T-helper 2 cell treated with Interferon-gamma antibody and Interleukin-4, amounts not matched to agents 5 μg/mL and 100 μg/mL, for 36 hours (primary cell): Measurements from ENCODE around the gene DTD1.

ENCODE experiments used
- DNase-seq: peaks from one replicate; pipeline ENCODE4 v3.0.0; 2021; ENCODE audit warnings: low spot score
- H3K27ac Mint-ChIP-seq: one replicate; pipeline ENCODE4 v1.8.0; 2021; ENCODE audit warnings: mild to moderate bottlenecking, mixed read lengths
- H3K27me3 Mint-ChIP-seq: one replicate; pipeline ENCODE4 v1.8.0; 2021; ENCODE audit warnings: low read depth, mixed read lengths
- H3K36me3 Mint-ChIP-seq: one replicate; pipeline ENCODE4 v1.8.0; 2021; ENCODE audit warnings: low read depth, mixed read lengths
- H3K4me1 Mint-ChIP-seq: one replicate; pipeline ENCODE4 v1.8.0; 2021; ENCODE audit warnings: low read depth, mixed read lengths
- H3K4me3 Mint-ChIP-seq: one replicate; pipeline ENCODE4 v1.8.0; 2022; ENCODE audit warnings: mild to moderate bottlenecking, moderate library complexity, mixed read lengths
- H3K9me3 Mint-ChIP-seq: one replicate; pipeline ENCODE4 v1.8.0; 2021; ENCODE audit warnings: mixed read lengths

DTD1 gene, protein sequence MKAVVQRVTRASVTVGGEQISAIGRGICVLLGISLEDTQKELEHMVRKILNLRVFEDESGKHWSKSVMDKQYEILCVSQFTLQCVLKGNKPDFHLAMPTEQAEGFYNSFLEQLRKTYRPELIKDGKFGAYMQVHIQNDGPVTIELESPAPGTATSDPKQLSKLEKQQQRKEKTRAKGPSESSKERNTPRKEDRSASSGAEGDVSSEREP

DNA sequence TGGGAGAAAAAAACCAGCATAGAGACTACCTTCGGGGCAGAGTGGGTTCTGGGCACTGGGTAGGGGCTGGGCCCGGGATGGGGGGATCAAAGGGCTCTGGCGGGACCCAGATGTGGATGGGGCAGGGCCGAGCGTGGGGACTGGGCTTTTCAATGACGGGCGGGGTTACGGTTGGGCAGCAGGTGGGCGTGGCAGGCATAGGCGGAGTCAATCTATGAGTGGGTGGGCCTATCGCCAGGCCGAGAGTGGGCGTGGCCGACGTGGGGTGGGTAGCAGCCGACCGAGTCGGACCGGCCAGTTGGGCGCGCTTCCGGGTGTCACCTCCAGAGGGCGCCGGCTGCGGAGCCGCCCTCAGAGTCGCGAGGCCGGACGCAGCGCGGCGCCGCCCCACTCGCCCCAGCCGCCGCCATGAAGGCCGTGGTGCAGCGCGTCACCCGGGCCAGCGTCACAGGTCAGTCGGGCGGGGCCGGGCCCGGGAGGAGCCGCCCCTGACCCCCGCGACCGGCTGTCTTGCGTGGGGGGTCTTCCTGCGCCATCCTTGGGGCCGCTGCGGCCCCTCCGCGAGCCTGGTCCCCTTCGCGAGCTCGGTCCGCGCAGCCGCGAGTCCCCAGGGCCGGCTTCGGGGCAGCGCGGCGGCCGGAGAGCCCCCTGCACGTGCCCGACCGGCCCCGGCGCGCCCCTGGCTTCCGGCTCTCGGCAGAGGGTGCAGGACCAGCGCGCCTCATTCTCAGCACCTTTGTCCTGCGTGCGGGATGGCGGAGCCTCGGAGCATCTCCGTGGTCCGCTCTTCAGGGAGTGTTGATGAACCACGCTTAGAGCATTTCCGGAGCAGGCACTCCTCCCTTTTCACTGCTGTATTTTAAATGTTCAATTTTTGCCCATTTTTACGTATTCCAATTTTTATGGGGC is at the start of gene DTD1:
Gene DTD1 (plus strand): TSS at position 390 of the 909 bp plus-strand sequence. CDS start 19 bp downstream, at position 409.
- Mint-ChIP-seq H3K27me3 (peaks cover 9% of the 10 kb centered on the region), H3K36me3 (no peaks in the 10 kb centered on the region), H3K9me3 (no peaks in the 10 kb centered on the region), H3K4me3 (peak within 1 kb of the TSS; percentile 90), H3K27ac (peak within 1 kb of the TSS; percentile 85), H3K4me1 (peaks cover 16% of the 10 kb centered on the region)
- DNase-seq: peak; percentile 92

DNA sequence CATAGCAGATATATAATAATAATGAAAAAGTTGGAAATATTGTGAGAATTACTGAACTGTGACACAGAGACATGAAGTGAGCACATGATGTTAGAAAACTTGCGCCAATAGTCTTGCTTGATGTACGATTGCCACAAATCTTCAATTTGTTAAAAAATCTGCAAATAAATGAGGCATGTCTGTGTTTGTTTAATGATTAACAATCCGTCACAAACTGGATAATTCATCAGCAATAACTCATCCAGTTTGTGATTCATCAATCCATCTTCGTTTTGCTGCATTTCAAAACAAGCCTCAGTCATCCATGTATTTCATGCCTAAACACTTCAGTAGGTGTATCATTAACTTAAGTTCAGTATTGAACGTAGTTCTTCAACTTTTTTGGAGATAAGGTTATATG is 46.1 kb upstream of the DTD1 start:
- DNase-seq: no peak
- no peaks in the 10 kb centered on the region for H3K27me3 Mint-ChIP-seq
- peaks cover 2% of the 10 kb centered on the region for H3K9me3 Mint-ChIP-seq
- H3K27ac Mint-ChIP-seq: no peak overlapping the region
- H3K36me3 Mint-ChIP-seq: peaks cover 61% of the 10 kb centered on the region
- H3K4me3 Mint-ChIP-seq: no peak overlapping the region
- peaks cover 5% of the 10 kb centered on the region for H3K4me1 Mint-ChIP-seq

DNA sequence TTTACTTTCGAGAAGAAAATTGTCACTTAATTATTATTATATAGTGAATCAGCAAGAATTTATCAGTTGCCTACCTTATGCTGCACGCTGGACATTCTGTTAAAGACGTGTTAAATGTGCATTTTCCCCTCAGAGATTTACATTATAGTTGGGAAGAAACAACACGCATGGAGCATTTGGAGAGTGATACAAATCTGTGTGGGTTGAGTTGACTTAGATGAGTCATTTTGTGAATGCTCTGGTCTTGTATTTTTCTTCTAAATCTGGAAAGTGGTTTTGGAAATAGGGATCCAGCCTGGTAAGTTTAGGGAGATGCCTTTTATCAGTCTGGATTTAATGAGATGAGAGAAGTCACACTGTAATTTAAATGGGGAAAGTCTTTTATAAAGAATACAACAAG is 44.6 kb upstream of the DTD1 start:
- no peak for DNase-seq
- H3K27ac Mint-ChIP-seq: no peak overlapping the region
- H3K4me1 Mint-ChIP-seq: peaks cover 5% of the 10 kb centered on the region
- H3K4me3 Mint-ChIP-seq: no peak overlapping the region
- no peaks in the 10 kb centered on the region for H3K27me3 Mint-ChIP-seq
- peaks cover 54% of the 10 kb centered on the region for H3K36me3 Mint-ChIP-seq
- H3K9me3 Mint-ChIP-seq: no peaks in the 10 kb centered on the region

DNA sequence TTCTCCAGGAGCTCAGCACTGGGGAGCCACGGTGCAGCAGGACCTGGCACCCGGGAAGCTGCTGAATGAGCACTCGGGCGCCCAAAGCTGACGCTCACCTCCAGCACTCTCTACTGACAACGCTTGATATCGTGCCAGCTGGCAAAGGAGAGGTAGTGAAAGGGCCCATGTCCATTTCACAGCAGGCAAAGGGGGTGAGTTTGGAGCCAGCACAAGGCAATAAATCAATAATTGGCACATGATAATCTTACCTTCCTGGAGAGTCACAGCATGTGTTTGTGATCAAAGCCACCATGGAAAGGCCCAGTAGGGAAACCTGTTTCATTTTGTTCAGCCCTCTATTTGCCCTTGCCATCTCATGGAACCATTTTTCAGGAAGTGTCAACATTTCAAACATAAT is 43.9 kb upstream of the DTD1 start:
- Mint-ChIP-seq H3K27me3 (no peaks in the 10 kb centered on the region), H3K4me3 (no peak overlapping the region), H3K36me3 (peaks cover 52% of the 10 kb centered on the region), H3K27ac (no peak overlapping the region), H3K9me3 (no peaks in the 10 kb centered on the region), H3K4me1 (peaks cover 5% of the 10 kb centered on the region)
- no peak for DNase-seq

DNA sequence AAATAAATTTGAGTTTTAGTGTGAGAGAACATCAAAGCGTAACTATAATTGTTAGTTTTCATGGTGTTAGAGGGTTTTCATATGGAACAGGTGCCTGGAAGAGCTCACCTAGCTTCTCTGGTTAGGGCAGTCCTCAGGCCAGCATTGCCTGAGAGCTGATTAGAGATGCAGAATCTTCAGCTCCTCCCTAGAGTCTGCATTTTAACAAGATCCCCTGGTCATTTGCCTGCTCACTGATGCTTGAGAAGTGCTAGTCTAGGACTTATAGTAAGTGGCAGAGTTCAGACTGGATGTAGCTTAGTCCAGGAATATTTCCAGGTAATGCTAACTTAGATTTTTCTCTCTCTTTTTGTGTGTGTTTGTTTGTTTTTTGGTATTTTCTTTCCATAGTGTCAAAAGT is 42.3 kb upstream of the DTD1 start:
- Mint-ChIP-seq H3K9me3 (no peaks in the 10 kb centered on the region), H3K27me3 (no peaks in the 10 kb centered on the region), H3K4me1 (peaks cover 5% of the 10 kb centered on the region), H3K27ac (no peak overlapping the region), H3K4me3 (no peak overlapping the region), H3K36me3 (peaks cover 48% of the 10 kb centered on the region)
- no peak for DNase-seq

DNA sequence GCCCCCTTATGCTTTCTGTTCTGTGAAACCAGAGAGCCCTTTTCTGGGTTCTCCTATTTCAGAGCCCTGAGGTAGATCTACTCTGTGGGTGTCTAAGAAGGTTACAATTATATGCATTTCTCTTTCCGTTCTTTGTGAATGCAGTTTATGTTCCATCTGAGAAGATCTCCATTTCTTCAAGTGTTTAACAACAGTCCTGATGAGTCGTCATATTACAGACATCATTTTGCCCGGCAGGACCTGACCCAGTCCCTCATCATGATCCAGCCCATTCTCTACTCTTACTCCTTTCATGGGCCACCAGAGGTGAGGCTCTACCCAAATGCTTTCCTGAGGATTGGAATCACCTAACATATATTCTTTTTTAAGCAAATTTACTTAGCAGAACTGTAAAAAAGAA is 39.4 kb upstream of the DTD1 start:
- no peak overlapping the region for H3K27ac Mint-ChIP-seq
- peaks cover 42% of the 10 kb centered on the region for H3K36me3 Mint-ChIP-seq
- no peak for DNase-seq
- H3K4me3 Mint-ChIP-seq: no peak overlapping the region
- no peaks in the 10 kb centered on the region for H3K27me3 Mint-ChIP-seq
- H3K9me3 Mint-ChIP-seq: no peaks in the 10 kb centered on the region
- no peaks in the 10 kb centered on the region for H3K4me1 Mint-ChIP-seq

DNA sequence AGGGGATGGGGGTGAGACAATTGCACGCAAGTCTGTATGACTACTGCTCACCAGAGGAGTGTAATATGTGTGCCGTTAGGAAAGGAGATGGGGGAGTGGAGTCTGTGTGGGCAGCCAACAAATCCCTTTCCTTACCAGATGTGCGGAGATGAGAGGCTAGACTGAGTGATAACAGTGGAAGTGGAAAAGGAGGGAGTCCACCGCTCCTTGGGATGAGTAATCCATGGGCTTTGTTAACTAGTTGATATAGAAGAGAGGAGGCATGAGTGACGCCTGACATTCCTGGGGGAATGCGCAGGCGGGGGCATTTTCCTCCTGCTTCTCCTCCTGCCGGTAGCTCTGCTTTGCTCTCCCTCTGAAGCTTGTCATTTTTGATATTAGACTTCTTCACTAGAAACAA is 34.1 kb upstream of the DTD1 start:
- H3K27ac Mint-ChIP-seq: no peak overlapping the region
- H3K4me3 Mint-ChIP-seq: no peak overlapping the region
- no peaks in the 10 kb centered on the region for H3K4me1 Mint-ChIP-seq
- H3K36me3 Mint-ChIP-seq: peaks cover 53% of the 10 kb centered on the region
- H3K9me3 Mint-ChIP-seq: no peaks in the 10 kb centered on the region
- no peaks in the 10 kb centered on the region for H3K27me3 Mint-ChIP-seq
- DNase-seq: no peak

DNA sequence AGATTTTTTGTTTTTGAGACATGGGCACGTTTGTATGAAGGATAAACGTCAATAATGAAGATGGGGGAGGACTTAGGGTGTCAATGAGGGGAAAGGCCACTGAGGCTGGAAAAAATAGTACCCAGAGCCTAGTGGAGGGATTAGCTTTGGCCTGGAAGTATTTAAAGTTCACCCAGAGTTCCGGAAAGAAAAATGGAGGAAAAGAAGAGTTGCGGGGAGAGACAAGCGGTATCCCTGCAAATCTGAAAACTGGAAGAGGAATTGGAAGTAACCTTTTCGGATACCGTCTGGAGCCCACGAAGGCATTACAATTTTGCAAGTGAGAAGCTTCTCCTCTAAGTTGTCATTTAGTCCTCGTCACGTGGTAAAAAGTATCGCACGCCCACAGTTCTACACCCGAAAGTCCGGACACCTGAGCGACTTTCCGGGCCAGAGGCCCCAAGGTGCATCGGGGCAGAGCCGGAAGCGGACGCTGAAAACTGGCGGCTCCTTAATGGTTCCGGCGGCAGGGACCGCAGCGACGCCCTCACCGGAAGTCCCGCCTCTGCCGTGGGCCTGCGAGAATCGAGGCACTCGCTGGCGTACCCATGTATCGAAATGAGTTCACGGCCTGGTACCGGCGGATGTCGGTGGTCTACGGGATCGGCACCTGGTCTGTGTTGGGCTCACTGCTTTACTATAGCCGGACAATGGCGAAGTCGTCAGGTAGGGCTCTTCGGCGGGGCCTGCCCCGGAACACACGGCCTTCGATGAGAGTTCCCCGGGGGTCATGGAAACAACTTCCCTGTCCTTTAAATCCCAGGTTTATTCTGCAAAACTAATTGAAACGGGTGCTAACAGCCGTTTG is 20.7 kb upstream of the DTD1 start, which contains the start of gene SMIM26:
Gene SMIM26 (plus strand): TSS at position 541 of the 847 bp plus-strand sequence. CDS start 47 bp downstream, at position 588.
- Mint-ChIP-seq H3K4me1 (peaks cover 10% of the 10 kb centered on the region), H3K36me3 (peaks cover 23% of the 10 kb centered on the region), H3K9me3 (no peaks in the 10 kb centered on the region), H3K27me3 (no peaks in the 10 kb centered on the region), H3K27ac (peak within 1 kb of the TSS; percentile 91), H3K4me3 (peak within 1 kb of the TSS; percentile 87)
- peak; percentile 93 for DNase-seq

DNA sequence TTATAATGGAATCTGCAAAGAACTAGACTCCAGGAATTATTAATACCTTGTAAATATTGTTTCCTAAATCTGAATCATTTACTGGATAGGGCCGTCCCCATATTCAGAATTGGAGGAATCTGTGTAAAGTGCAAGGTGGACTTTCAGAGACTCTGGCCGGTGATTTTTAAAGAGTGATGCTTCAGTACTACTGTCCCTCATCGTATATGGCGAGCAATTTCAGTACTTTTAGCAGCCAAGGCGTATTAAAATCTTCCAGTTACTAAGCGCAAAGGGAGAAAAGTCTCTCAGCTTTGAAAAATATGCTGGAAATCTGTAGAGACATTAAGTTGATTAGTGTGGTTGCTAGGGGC is 20.1 kb upstream of the DTD1 start:
- no peaks in the 10 kb centered on the region for H3K9me3 Mint-ChIP-seq
- DNase-seq: no peak
- peak overlapping the region; percentile 87 for H3K4me3 Mint-ChIP-seq
- H3K4me1 Mint-ChIP-seq: peaks cover 12% of the 10 kb centered on the region
- no peaks in the 10 kb centered on the region for H3K27me3 Mint-ChIP-seq
- H3K36me3 Mint-ChIP-seq: peaks cover 22% of the 10 kb centered on the region
- peak overlapping the region; percentile 91 for H3K27ac Mint-ChIP-seq

DNA sequence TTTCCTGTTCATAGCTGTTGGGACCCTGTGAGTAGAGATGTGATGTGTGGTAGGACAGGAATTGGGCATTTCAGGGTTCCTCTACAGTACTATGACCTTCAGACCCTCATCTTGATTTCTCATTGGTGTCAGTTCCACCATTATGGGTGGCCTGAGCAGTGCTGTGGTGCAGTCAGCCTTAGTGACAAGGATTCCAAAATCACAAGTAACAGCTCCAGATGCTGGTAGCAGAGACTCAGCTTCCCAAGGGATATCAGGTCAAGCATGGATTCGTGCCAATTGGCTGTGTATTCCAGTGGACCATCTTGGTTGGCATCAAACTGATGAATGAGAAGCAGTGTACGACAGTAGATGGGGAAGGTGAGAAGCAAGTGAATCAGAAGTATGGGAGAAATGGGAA is 16.8 kb upstream of the DTD1 start:
- Mint-ChIP-seq H3K27me3 (no peaks in the 10 kb centered on the region), H3K9me3 (no peaks in the 10 kb centered on the region), H3K4me1 (peaks cover 12% of the 10 kb centered on the region), H3K27ac (peak overlapping the region; percentile 6), H3K36me3 (peaks cover 18% of the 10 kb centered on the region), H3K4me3 (no peak overlapping the region)
- no peak for DNase-seq

DNA sequence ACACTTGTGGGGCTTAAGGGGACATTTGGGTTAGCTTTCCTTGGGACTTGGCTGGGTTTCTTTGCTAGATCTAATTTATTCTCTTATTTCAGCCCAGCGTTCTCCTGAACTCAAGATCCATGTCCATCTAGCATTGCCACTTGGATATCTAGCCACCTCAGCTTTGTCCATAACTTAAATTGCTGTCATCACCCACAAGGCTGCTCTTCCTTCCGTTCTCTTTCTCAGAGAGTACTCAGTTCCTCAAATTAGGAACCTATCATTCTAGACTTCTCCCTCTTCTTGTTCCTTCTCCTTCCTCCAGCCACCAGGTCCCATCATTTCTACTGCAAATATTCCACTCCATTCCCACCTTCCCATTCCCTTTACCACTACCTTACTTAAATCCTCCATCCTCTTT is 16.3 kb upstream of the DTD1 start:
- no peaks in the 10 kb centered on the region for H3K27me3 Mint-ChIP-seq
- H3K27ac Mint-ChIP-seq: no peak overlapping the region
- H3K4me1 Mint-ChIP-seq: peaks cover 9% of the 10 kb centered on the region
- H3K4me3 Mint-ChIP-seq: no peak overlapping the region
- H3K36me3 Mint-ChIP-seq: peaks cover 18% of the 10 kb centered on the region
- no peak for DNase-seq
- no peaks in the 10 kb centered on the region for H3K9me3 Mint-ChIP-seq

DNA sequence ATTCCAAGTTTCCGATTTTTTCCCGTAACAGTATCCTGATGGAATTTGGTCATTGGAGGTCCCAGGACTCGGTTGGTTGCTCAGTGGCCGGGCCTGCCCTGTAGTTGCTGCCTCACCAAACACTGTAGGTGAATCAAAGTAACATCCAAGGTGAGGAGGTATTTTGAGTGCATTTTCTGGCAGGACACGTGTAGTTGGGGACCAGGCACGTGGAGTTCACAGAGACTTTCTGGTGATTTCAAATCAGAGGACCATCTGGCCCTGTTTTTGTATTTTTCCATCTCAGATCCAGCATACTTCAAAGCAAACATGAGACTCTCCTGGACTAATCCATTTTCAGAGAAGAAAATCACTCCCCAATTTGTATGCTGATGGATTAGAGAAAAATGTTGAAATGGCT is 9.9 kb upstream of the DTD1 start:
- Mint-ChIP-seq H3K4me1 (peaks cover 4% of the 10 kb centered on the region), H3K36me3 (no peaks in the 10 kb centered on the region), H3K9me3 (no peaks in the 10 kb centered on the region), H3K27me3 (no peaks in the 10 kb centered on the region), H3K27ac (no peak overlapping the region), H3K4me3 (no peak overlapping the region)
- no peak for DNase-seq

DNA sequence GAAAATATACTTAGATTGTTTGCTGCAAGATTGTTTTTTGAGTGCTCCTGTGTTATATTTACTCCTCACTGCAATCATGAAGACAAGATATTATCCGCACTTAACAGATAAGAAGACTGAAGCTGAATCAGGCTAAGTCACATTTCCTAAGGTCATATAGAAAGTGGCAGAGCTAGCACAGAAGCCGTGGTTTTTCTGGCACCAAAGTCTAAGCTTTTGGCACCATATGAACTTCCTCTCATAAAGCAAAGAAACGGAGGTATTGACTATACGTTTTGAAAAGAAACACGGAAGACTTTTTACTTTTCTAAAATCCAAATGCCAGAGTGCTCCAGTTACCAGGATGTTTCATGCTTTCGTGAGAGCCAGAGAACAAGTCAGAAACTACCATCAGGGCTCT is 9.3 kb upstream of the DTD1 start:
- DNase-seq: no peak
- peaks cover under 1% of the 10 kb centered on the region for H3K27me3 Mint-ChIP-seq
- no peak overlapping the region for H3K27ac Mint-ChIP-seq
- H3K9me3 Mint-ChIP-seq: no peaks in the 10 kb centered on the region
- no peaks in the 10 kb centered on the region for H3K36me3 Mint-ChIP-seq
- peaks cover 4% of the 10 kb centered on the region for H3K4me1 Mint-ChIP-seq
- no peak overlapping the region for H3K4me3 Mint-ChIP-seq

DNA sequence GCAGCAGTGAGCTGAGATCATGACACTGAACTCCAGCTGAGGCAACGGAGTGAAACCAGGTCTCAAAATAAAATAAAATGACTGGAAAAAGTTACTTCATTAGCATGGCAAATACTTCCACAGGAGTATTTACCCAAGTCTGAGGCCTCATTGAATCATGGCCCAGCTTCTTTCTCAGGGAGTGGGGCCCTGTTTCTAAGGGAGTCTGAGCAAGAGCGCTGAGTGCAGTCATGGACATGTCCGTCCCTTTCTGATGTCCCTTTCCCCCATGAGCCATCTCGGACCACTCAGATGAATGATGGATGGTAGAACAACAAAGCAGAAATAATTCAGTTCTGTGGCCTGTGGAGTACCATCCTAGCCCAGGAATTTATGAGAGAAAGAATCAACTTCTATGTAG is 7.8 kb upstream of the DTD1 start:
- DNase-seq: no peak
- peaks cover 9% of the 10 kb centered on the region for H3K27me3 Mint-ChIP-seq
- no peaks in the 10 kb centered on the region for H3K9me3 Mint-ChIP-seq
- H3K36me3 Mint-ChIP-seq: no peaks in the 10 kb centered on the region
- H3K4me3 Mint-ChIP-seq: no peak overlapping the region
- no peak overlapping the region for H3K27ac Mint-ChIP-seq
- peaks cover 4% of the 10 kb centered on the region for H3K4me1 Mint-ChIP-seq
